NCI-H2196 (cell line): ENCODE measurements around the gene ACP4.
"Not testable (repeated sequence)": the region's sequence is repeated elsewhere in the genome, so short reads cannot be mapped to it uniquely, and the experiment has no call there.

Experiments used
- DNase-seq: peaks from one replicate; lab custom pipeline; 2025; ENCODE audit not compliant: unreplicated experiment; lab: John Stamatoyannopoulos, UW

ACP4 gene

GRCh38 chr19:50796634-50797428 is 6.6 kb downstream of the ACP4 start:
- DNase-seq = no peak

- DNase-seq = no peak
Measured at GRCh38 chr19:50797429-50797780, 7.2 kb downstream of the ACP4 start.

GRCh38 chr19:50797781-50798658 is 7.8 kb downstream of the ACP4 start:
- DNase-seq = no peak

GRCh38 chr19:50798659-50799546 is 8.7 kb downstream of the ACP4 start:
- no peak for DNase-seq

GRCh38 chr19:50799547-50799851 is 9.3 kb downstream of the ACP4 start:
- DNase-seq = no peak

- DNase-seq = no peak
Measured at GRCh38 chr19:50801107-50801506, 10.9 kb downstream of the ACP4 start.

GRCh38 chr19:50803633-50804419 is 13.6 kb downstream of the ACP4 start:
- DNase-seq = no peak

GRCh38 chr19:50804420-50805272 is 14.4 kb downstream of the ACP4 start:
- peak; percentile 98 for DNase-seq

- no peak for DNase-seq
Measured at GRCh38 chr19:50808856-50809255, 18.6 kb downstream of the ACP4 start.

GRCh38 chr19:50811622-50812238 is 21.5 kb downstream of the ACP4 start:
- DNase-seq = not testable (repeated sequence)

- DNase-seq = no peak
Measured at GRCh38 chr19:50812474-50812873, 22.3 kb downstream of the ACP4 start.

GRCh38 chr19:50814883-50815282 is 24.7 kb downstream of the ACP4 start:
- no peak for DNase-seq

GRCh38 chr19:50815439-50815838 is 25.2 kb downstream of the ACP4 start:
- no peak for DNase-seq

- peak; percentile 62 for DNase-seq
Measured at GRCh38 chr19:50817941-50818858, 28.0 kb downstream of the ACP4 start.

GRCh38 chr19:50818859-50819472 is 28.8 kb downstream of the ACP4 start:
- no peak for DNase-seq

- DNase-seq = no peak
Measured at GRCh38 chr19:50819636-50820035, 29.4 kb downstream of the ACP4 start.

GRCh38 chr19:50820086-50820485 is 29.9 kb downstream of the ACP4 start:
- DNase-seq = no peak
